OCI-LY3 (cell line): Measurements from ENCODE around the gene VNN1.

Experiments
- H2AFZ ChIP-seq: fragments of 200-600, 300-600 bp; shearing (Covaris generic); 2 replicates; pipeline ENCODE4 v1.6.0; 2014; ENCODE audit warnings: antibody characterized with exemption, low read depth, low read length
- H3K27ac ChIP-seq: fragments of 200-600, 300-600 bp; sonication (generic); 2 replicates; pipeline ENCODE4 v1.5.1; 2014; ENCODE audit warnings: mild to moderate bottlenecking, low read length, moderate library complexity, mixed read lengths
- H3K27me3 ChIP-seq: fragments of 200-600, 300-600 bp; sonication (generic); 2 replicates; pipeline ENCODE4 v1.6.1; 2014; ENCODE audit warnings: low read depth, low read length, mixed read lengths
- H3K36me3 ChIP-seq: fragments of 200-600, 300-600 bp; sonication (generic); replicated peaks from 2 replicates; pipeline ENCODE3; 2014; ENCODE audit warnings: low read depth, low read length, mixed read lengths
- H3K4me1 ChIP-seq: fragments of 300-600, 200-600 bp; sonication (generic); 2 replicates; pipeline ENCODE4 v1.6.1; 2014; ENCODE audit warnings: low read length, mixed read lengths
- H3K4me2 ChIP-seq: fragments of 200-600, 300-600 bp; sonication (generic); 2 replicates; pipeline ENCODE4 v1.6.1; 2014; ENCODE audit warnings: low read length, mixed read lengths
- H3K4me3 ChIP-seq: fragments of 300-600, 200-600 bp; sonication (generic); 2 replicates; pipeline ENCODE4 v1.5.1; 2014; ENCODE audit warnings: antibody characterized with exemption, mild to moderate bottlenecking, low read length, moderate library complexity
- H3K79me2 ChIP-seq: fragments of 300-600, 200-600 bp; shearing (Covaris generic); 2 replicates; pipeline ENCODE4 v1.6.1; 2014; ENCODE audit warnings: mild to moderate bottlenecking, low read length, mixed read lengths
- H3K9ac ChIP-seq: fragments of 300-600, 200-600 bp; shearing (Covaris generic); 2 replicates; pipeline ENCODE4 v1.6.0; 2014; ENCODE audit warnings: mild to moderate bottlenecking, low read length, moderate library complexity
- H3K9me3 ChIP-seq: fragments of 200-600, 300-600 bp; shearing (Covaris generic); 2 replicates; pipeline ENCODE4 v1.6.1; 2014; ENCODE audit warnings: low read length, mixed read lengths; ENCODE audit not compliant: insufficient read depth
- H4K20me1 ChIP-seq: fragments of 200-600, 300-600 bp; sonication (generic); 2 replicates; pipeline ENCODE4 v1.6.1; 2016; ENCODE audit warnings: low read length, mixed read lengths; ENCODE audit not compliant: insufficient read depth
- EZH2phosphoT487 ChIP-seq: fragments of 200-600 bp; shearing (Covaris generic); IDR thresholded peaks from 2 replicates; pipeline ENCODE4 v1.6.1; 2018; ENCODE audit warnings: antibody characterized with exemption, mixed run types, low read depth
- TF ChIP-seq, protein P1 (sequence below): fragments of 200-600, 300-600 bp; sonication (generic); IDR thresholded peaks from 2 replicates; pipeline ENCODE4 v1.5.1; 2014; ENCODE audit warnings: antibody characterized with exemption, low read length, low read depth

VNN1 gene

DNA sequence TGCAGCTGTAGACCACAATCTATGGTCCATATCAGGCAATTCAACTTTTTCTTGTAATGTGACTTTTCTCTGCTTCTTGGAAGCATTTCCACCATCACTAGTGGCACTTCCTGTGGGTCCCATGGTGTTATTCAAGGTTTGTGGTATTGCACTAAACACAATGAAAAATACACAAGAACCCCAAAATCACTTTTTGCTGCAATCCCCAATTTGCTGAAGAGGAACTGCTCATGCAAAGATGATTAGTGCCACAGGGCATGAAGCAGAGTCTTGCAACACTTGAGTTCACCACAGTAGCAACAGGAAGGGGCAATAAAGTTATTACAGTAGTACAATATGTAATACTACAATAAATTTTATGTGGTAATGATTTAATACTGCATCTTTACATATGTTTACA lies 38.1 kb downstream of the VNN1 start:
- no peaks in the 10 kb centered on the region for H3K79me2 ChIP-seq
- H3K36me3 ChIP-seq = no peaks in the 10 kb centered on the region
- H3K27ac ChIP-seq = no peak overlapping the region
- H3K9me3 ChIP-seq = no peaks in the 10 kb centered on the region
- no peak overlapping the region for H3K9ac ChIP-seq
- peaks cover 19% of the 10 kb centered on the region for H3K4me1 ChIP-seq
- no peak overlapping the region for H3K4me3 ChIP-seq
- no peaks in the 10 kb centered on the region for H3K27me3 ChIP-seq
- H2AFZ ChIP-seq = no peak overlapping the region
- H3K4me2 ChIP-seq = no peak overlapping the region
- TF ChIP-seq, protein P1, sequence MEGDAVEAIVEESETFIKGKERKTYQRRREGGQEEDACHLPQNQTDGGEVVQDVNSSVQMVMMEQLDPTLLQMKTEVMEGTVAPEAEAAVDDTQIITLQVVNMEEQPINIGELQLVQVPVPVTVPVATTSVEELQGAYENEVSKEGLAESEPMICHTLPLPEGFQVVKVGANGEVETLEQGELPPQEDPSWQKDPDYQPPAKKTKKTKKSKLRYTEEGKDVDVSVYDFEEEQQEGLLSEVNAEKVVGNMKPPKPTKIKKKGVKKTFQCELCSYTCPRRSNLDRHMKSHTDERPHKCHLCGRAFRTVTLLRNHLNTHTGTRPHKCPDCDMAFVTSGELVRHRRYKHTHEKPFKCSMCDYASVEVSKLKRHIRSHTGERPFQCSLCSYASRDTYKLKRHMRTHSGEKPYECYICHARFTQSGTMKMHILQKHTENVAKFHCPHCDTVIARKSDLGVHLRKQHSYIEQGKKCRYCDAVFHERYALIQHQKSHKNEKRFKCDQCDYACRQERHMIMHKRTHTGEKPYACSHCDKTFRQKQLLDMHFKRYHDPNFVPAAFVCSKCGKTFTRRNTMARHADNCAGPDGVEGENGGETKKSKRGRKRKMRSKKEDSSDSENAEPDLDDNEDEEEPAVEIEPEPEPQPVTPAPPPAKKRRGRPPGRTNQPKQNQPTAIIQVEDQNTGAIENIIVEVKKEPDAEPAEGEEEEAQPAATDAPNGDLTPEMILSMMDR = no peak
- TF ChIP-seq EZH2phosphoT487 = no peak
- no peaks in the 10 kb centered on the region for H4K20me1 ChIP-seq

DNA sequence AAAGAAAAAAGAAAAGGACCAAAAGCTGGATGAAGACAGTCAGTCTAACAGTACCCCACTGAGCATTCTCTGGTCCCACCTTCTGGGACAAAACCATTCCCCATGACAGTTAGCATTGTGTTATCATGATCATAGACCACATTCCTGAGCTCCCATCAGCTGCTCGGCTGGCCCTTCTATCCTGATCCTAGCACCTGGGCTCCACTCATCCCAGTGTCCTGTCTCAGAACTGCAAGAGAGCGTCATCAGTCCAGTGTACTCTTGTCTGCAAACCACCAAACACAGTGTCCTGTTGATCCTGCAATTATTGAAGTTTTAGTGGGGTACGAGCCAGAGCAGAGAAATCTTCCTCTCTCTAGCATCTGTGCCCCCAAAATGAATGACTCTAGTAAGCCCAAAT lies 38.9 kb downstream of the VNN1 start:
- no peak for TF ChIP-seq EZH2phosphoT487
- TF ChIP-seq, protein P1 = no peak
- H3K9ac ChIP-seq = no peak overlapping the region
- H3K79me2 ChIP-seq = no peaks in the 10 kb centered on the region
- no peak overlapping the region for H3K4me3 ChIP-seq
- no peaks in the 10 kb centered on the region for H3K9me3 ChIP-seq
- H3K27me3 ChIP-seq = no peaks in the 10 kb centered on the region
- no peaks in the 10 kb centered on the region for H4K20me1 ChIP-seq
- no peak overlapping the region for H3K27ac ChIP-seq
- no peak overlapping the region for H3K4me2 ChIP-seq
- peaks cover 26% of the 10 kb centered on the region for H3K4me1 ChIP-seq
- no peaks in the 10 kb centered on the region for H3K36me3 ChIP-seq
- no peak overlapping the region for H2AFZ ChIP-seq

DNA sequence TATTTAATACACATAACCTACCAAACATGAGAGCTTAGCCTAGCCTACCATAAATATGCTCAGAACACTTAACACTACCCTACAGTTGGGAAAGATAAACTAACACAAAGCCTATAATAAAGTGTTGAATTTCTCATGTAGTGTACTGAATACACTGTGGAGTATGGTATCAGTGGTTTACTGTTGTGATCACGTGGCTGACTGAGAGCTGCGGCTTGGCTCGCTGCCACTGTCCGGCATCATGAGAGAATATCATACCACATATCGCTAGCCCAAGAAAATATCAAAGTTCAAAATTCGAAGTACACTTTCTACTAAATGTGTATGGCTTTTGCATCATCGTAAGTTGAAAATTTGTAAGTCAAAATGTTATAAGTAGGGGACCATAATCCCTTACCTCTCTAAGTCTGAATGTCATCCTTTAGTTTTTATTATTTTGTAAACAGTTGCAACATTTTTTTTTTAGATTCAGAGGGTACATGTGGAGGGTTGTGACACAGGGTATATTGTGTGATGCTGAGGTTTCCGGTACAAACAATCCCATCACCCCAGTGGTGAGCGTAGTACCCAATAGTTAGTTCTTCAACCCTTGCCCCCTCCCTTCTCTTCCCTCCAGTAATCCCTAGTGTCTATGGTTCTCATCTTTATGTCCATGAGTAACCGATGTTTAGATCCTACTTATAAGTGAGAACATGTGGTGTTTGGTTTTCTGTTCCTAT lies 40.3 kb downstream of the VNN1 start:
- H3K4me3 ChIP-seq = no peak overlapping the region
- H3K9me3 ChIP-seq = no peaks in the 10 kb centered on the region
- no peaks in the 10 kb centered on the region for H3K79me2 ChIP-seq
- no peaks in the 10 kb centered on the region for H4K20me1 ChIP-seq
- TF ChIP-seq, protein P1 = no peak
- no peak for TF ChIP-seq EZH2phosphoT487
- no peaks in the 10 kb centered on the region for H3K27me3 ChIP-seq
- no peaks in the 10 kb centered on the region for H3K36me3 ChIP-seq
- no peak overlapping the region for H3K27ac ChIP-seq
- H3K4me2 ChIP-seq = no peak overlapping the region
- peaks cover 19% of the 10 kb centered on the region for H3K4me1 ChIP-seq
- no peak overlapping the region for H2AFZ ChIP-seq
- H3K9ac ChIP-seq = no peak overlapping the region

GRCh38 chr6:132671295-132671694 lies 42.6 kb downstream of the VNN1 start:
- peaks cover 16% of the 10 kb centered on the region for H3K4me1 ChIP-seq
- TF ChIP-seq, protein P1 = no peak
- TF ChIP-seq EZH2phosphoT487 = no peak
- H3K27ac ChIP-seq = no peak overlapping the region
- no peak overlapping the region for H3K4me3 ChIP-seq
- H3K4me2 ChIP-seq = no peak overlapping the region
- H2AFZ ChIP-seq = no peak overlapping the region
- no peaks in the 10 kb centered on the region for H3K27me3 ChIP-seq
- no peaks in the 10 kb centered on the region for H3K79me2 ChIP-seq
- no peaks in the 10 kb centered on the region for H4K20me1 ChIP-seq
- H3K9me3 ChIP-seq = no peaks in the 10 kb centered on the region
- H3K36me3 ChIP-seq = no peaks in the 10 kb centered on the region
- H3K9ac ChIP-seq = no peak overlapping the region
